Thyroid gland (tissue), 4 donors: ENCODE measurements around the gene FBXO45. TPM values are rescaled to one million over a fixed set of nuclear protein-coding genes. Genes with fewer than 3 reads are reported as not detected.

Source experiments
- DNase-seq, 2 donors: peaks; one replicate each; pipeline ENCODE4 v3.0.0-alpha.2; 2019
- H3K27ac ChIP-seq, 3 donors: fragments of 200-600 bp; sonication (generic); 1 replicate in 2 of 3; 2 replicates in 1 of 3; pipeline ENCODE4 v1.5.1; 2016 to 2019; ENCODE audit warnings: mild to moderate bottlenecking in 1 of 3, moderate library complexity in 1 of 3
- H3K27me3 ChIP-seq: fragments of 200-600 bp; sonication (generic); one replicate; pipeline ENCODE4 v1.5.1; 2019
- H3K36me3 ChIP-seq, 2 donors: fragments of 200-600 bp; sonication (generic); one replicate each; pipeline ENCODE4 v1.5.1; 2016 to 2019
- H3K4me1 ChIP-seq, 2 donors: fragments of 200-600 bp; sonication (generic); one replicate each; pipeline ENCODE4 v1.5.1; 2017 to 2019
- H3K4me3 ChIP-seq, 3 donors: fragments of 200-600 bp; sonication (generic); replicated peaks in 1 of 3; 1 replicate in 2 of 3; 2 replicates in 1 of 3; pipeline ENCODE4 v1.5.1; 2016; ENCODE audit warnings: mild to moderate bottlenecking in 1 of 3
- H3K9me3 ChIP-seq: fragments of 200-600 bp; sonication (generic); one replicate; pipeline ENCODE4 v1.5.1; 2017
- CTCF ChIP-seq, 6 experiments: fragments of 200-600 bp in 3 of 6; fragments of 450-650 bp in 3 of 6; sonication (generic) in 3 of 6; IDR thresholded peaks; one replicate each; pipeline ENCODE4 v1.5.1; 2016 to 2019; ENCODE audit warnings: antibody characterized with exemption in 6 of 6, mild to moderate bottlenecking in 2 of 6, inconsistent platforms in 1 of 6, moderate library complexity in 1 of 6
- POLR2A ChIP-seq, 2 donors: fragments of 450-650 bp; IDR thresholded peaks; one replicate each; pipeline ENCODE4 v1.6.1; 2017; ENCODE audit warnings: antibody characterized with exemption in 2 of 2, mild to moderate bottlenecking in 2 of 2, moderate library complexity in 1 of 2
- WGBS, 2 donors: methylation state at CpG; one replicate each; pipeline ENCODE4 v1.1.5; 2017; 5-methylcytosine and 5-hydroxymethylcytosine counted together
- intact Hi-C: fragments of 100-400 bp; cut with DNase I; formaldehyde crosslinking; loops from one replicate; pipeline ENCODE4 v1.15.1; 2023
- total RNA-seq, 4 donors: library from RNA; depleted of rRNA; stranded (reverse); fragments of >200 nt; gene quantifications; one replicate each; pipeline ENCODE4 v1.2.3, GENCODE V29; 2016

FBXO45 gene
- total RNA-seq, 4 donors from 2014 or later, result 4.0 to 8.9 (median 5.7) TPM

GRCh38 chr3:196552253-196552652 lies 16.2 kb upstream of the FBXO45 start:
- intact Hi-C loops, result no loop called here
- DNase-seq, result no peak
- TF ChIP-seq CTCF (IDR thresholded peaks at IDR 0.05) (no peak), POLR2A (IDR thresholded peaks at IDR 0.05) (no peak)
- Histone ChIP-seq H3K9me3 (no peaks in the 10 kb centered on the region), H3K4me1 (no peaks in the 10 kb centered on the region), H3K27ac (no peak overlapping the region), H3K36me3 (no peaks in the 10 kb centered on the region), H3K4me3 (no peak overlapping the region), H3K27me3 (no peaks in the 10 kb centered on the region)
- WGBS, 2 donors, result 95 to 96% methylated on average over 5 of the region's 5 CpGs

GRCh38 chr3:196553551-196553950 lies 14.9 kb upstream of the FBXO45 start:
- intact Hi-C loops, result no loop called here
- no peak for TF ChIP-seq POLR2A (IDR thresholded peaks at IDR 0.05)
- no peak for TF ChIP-seq CTCF (IDR thresholded peaks at IDR 0.05)
- WGBS, 2 donors, result 90 to 92% methylated on average over 9 of the region's 9 CpGs
- Histone ChIP-seq H3K9me3 (no peaks in the 10 kb centered on the region), H3K4me3 (no peak overlapping the region), H3K36me3 (no peaks in the 10 kb centered on the region), H3K27me3 (no peaks in the 10 kb centered on the region), H3K27ac (no peak overlapping the region), H3K4me1 (no peaks in the 10 kb centered on the region)
- DNase-seq, result no peak

- TF ChIP-seq POLR2A (IDR thresholded peaks at IDR 0.05) (no peak), CTCF (IDR thresholded peaks at IDR 0.05) (no peak)
- DNase-seq, result no peak
- no peak overlapping the region for H3K4me3 ChIP-seq
- no peaks in the 10 kb centered on the region for H3K9me3 ChIP-seq
- no peaks in the 10 kb centered on the region for H3K27me3 ChIP-seq
- H3K4me1 ChIP-seq, result no peaks in the 10 kb centered on the region
- no peak overlapping the region for H3K27ac ChIP-seq
- intact Hi-C loops, result no loop called here
- H3K36me3 ChIP-seq, result peaks cover 0 to 1% of the 10 kb centered on the region in 2 donors
- 71 to 83% methylated on average over 3 of the region's 3 CpGs for WGBS, 2 donors
Observed at GRCh38 chr3:196554205-196554604, 14.3 kb upstream of the FBXO45 start.

GRCh38 chr3:196555295-196555694 lies 13.2 kb upstream of the FBXO45 start:
- Histone ChIP-seq H3K27ac (no peak overlapping the region), H3K27me3 (no peaks in the 10 kb centered on the region), H3K36me3 (peaks cover 0 to 4% of the 10 kb centered on the region in 2 donors), H3K9me3 (no peaks in the 10 kb centered on the region), H3K4me1 (no peaks in the 10 kb centered on the region), H3K4me3 (no peak overlapping the region)
- no peak for DNase-seq
- intact Hi-C loops, result no loop called here
- no peak for TF ChIP-seq POLR2A (IDR thresholded peaks at IDR 0.05)
- no peak for TF ChIP-seq CTCF (IDR thresholded peaks at IDR 0.05)
- WGBS, 2 donors, result 90 to 94% methylated on average over 3 of the region's 3 CpGs

- Histone ChIP-seq H3K27me3 (no peaks in the 10 kb centered on the region), H3K27ac (no peak overlapping the region), H3K9me3 (no peaks in the 10 kb centered on the region), H3K4me3 (no peak overlapping the region), H3K36me3 (peaks cover 0 to 13% of the 10 kb centered on the region in 2 donors), H3K4me1 (no peaks in the 10 kb centered on the region)
- intact Hi-C loops, result no loop called here
- TF ChIP-seq POLR2A (IDR thresholded peaks at IDR 0.05), result no peak
- TF ChIP-seq CTCF (IDR thresholded peaks at IDR 0.05), result no peak
- WGBS, 2 donors, result 73 to 89% methylated on average over 5 of the region's 5 CpGs
- DNase-seq, result no peak
Observed at GRCh38 chr3:196557236-196557635, 11.2 kb upstream of the FBXO45 start.
